HCT116 (cell line): ENCODE results near the gene PIGO. TPM values are rescaled to one million over a fixed set of nuclear protein-coding genes. Genes with fewer than 3 reads are reported as not detected.

Source experiments
- ATAC-seq: fragments of 200-7000 bp; cut with Tn5 transposase; 2 replicates; pipeline ENCODE4 v1.9.1; 2020; ENCODE audit warnings: mild to moderate bottlenecking, moderate library complexity
- BruUV-seq: library from RNA; stranded (reverse); fragments of 400-500 nt; replicated peaks from 2 replicates; lab custom pipeline; 2021; lab: Mats Ljungman, UMichigan
- CTCF ChIA-PET: fragments of 300-600 bp; sonication (Branson Sonifier 250); formaldehyde crosslinking; loops from one replicate; lab custom pipeline; 2021; ENCODE audit warnings: antibody characterized with exemption; lab: Charles Lee
- POLR2A ChIA-PET: fragments of 300-600, 350-600 bp; sonication (Branson Sonifier 250); formaldehyde crosslinking; loops from one replicate; lab custom pipeline; 2021; ENCODE audit warnings: antibody characterized with exemption; lab: Charles Lee
- RAD21 ChIA-PET, 2 experiments: fragments of 300-600 bp; sonication (Branson Sonifier 250); formaldehyde crosslinking; loops; one replicate each; lab custom pipeline; 2023; ENCODE audit warnings: low total read pairs in 2 of 2; ENCODE audit not compliant: uncharacterized antibody in 2 of 2, unreplicated experiment in 2 of 2, low non-redundant PET in 1 of 2; lab: Charles Lee
- DNase-seq: peaks from one replicate; pipeline ENCODE4 v3.0.0-alpha.2; 2010; ENCODE audit warnings: low read depth, low spot score
- H2AFZ ChIP-seq: fragments of 200-600 bp; shearing (Covaris generic), sonication (generic); 2 replicates; pipeline ENCODE4 v1.6.1; 2017; ENCODE audit warnings: low read depth, mixed run types, mixed read lengths, antibody characterized with exemption, low read length; ENCODE audit not compliant: poor library complexity, severe bottlenecking
- H3K27ac ChIP-seq: 2 replicates; pipeline ENCODE4 v1.5.1; 2012; ENCODE audit warnings: low read depth, low read length
- H3K27me3 ChIP-seq: fragments of 200-600 bp; sonication (generic); 2 replicates; pipeline ENCODE4 v1.6.1; 2016; ENCODE audit warnings: mixed run types, low read length, mixed read lengths; ENCODE audit not compliant: insufficient read depth
- H3K36me3 ChIP-seq, 2 experiments: fragments of 200-500 bp in 1 of 2; fragments of 200-600 bp in 1 of 2; sonication (Bioruptor generic) in 1 of 2; sonication (generic) in 1 of 2; 2 replicates each; pipeline versions ENCODE4 v1.5.1 to v1.6.1; 2014 to 2016; ENCODE audit warnings: low read length in 2 of 2, inconsistent platforms in 1 of 2, mixed read lengths in 1 of 2, mixed run types in 1 of 2; ENCODE audit not compliant: insufficient read depth in 2 of 2, control insufficient read depth in 1 of 2
- H3K4me1 ChIP-seq, 2 experiments: fragments of 200-600 bp in 1 of 2; sonication (generic) in 1 of 2; 2 replicates each; pipeline versions ENCODE4 v1.5.1 to v1.6.1; 2012 to 2017; ENCODE audit warnings: low read length in 2 of 2, inconsistent platforms in 1 of 2, mild to moderate bottlenecking in 1 of 2, mixed read lengths in 1 of 2, mixed run types in 1 of 2, moderate library complexity in 1 of 2; ENCODE audit not compliant: insufficient read depth in 2 of 2, control insufficient read depth in 1 of 2
- H3K4me2 ChIP-seq: fragments of 200-600 bp; sonication (generic); 2 replicates; pipeline ENCODE4 v1.6.1; 2017; ENCODE audit warnings: mixed run types, low read length, mixed read lengths
- H3K4me3 ChIP-seq, 2 experiments: fragments of 200-600 bp in 1 of 2; sonication (generic) in 1 of 2; replicated peaks in 1 of 2; 2 replicates each; pipeline ENCODE4 v1.5.1; 2011 to 2016; ENCODE audit warnings: low read length in 2 of 2, control low read depth in 1 of 2, low read depth in 1 of 2, mild to moderate bottlenecking in 1 of 2, mixed read lengths in 1 of 2, mixed run types in 1 of 2
- H3K79me2 ChIP-seq: fragments of 200-600 bp; sonication (generic); 2 replicates; pipeline ENCODE4 v1.6.1; 2017; ENCODE audit warnings: mild to moderate bottlenecking, mixed run types, low read length, moderate library complexity, mixed read lengths; ENCODE audit not compliant: insufficient read depth
- H3K9ac ChIP-seq: fragments of 200-600 bp; sonication (generic); 2 replicates; pipeline ENCODE4 v1.6.1; 2016; ENCODE audit warnings: low read length, mixed read lengths
- H3K9me2 ChIP-seq: fragments of 200-600 bp; sonication (generic), shearing (Covaris generic); 2 replicates; pipeline ENCODE4 v1.6.1; 2017; ENCODE audit warnings: mixed run types, mild to moderate bottlenecking, moderate library complexity; ENCODE audit not compliant: insufficient read depth
- H3K9me3 ChIP-seq, 2 experiments: fragments of 200-500 bp in 1 of 2; fragments of 200-600 bp in 1 of 2; sonication (Bioruptor generic) in 1 of 2; sonication (generic) in 1 of 2; 2 replicates each; pipeline ENCODE4 v1.6.1; 2014 to 2017; ENCODE audit warnings: low read length in 2 of 2, mixed read lengths in 2 of 2, inconsistent platforms in 1 of 2, low read depth in 1 of 2, mild to moderate bottlenecking in 1 of 2, mixed run types in 1 of 2, moderate library complexity in 1 of 2; ENCODE audit not compliant: control insufficient read depth in 1 of 2, insufficient read depth in 1 of 2
- H4K20me1 ChIP-seq: fragments of 200-600 bp; sonication (generic), shearing (Covaris generic); 2 replicates; pipeline ENCODE4 v1.6.1; 2017; ENCODE audit warnings: mixed run types, mild to moderate bottlenecking, moderate library complexity; ENCODE audit not compliant: insufficient read depth
- CBX3 ChIP-seq: IDR thresholded peaks from 2 replicates; pipeline ENCODE4 v1.6.1; 2012; ENCODE audit warnings: low read depth
- EGR1 ChIP-seq: IDR thresholded peaks from 2 replicates; pipeline ENCODE4 v1.6.1; 2012; ENCODE audit warnings: low read depth
- ELF1 ChIP-seq: IDR thresholded peaks from 2 replicates; pipeline ENCODE4 v1.6.1; 2012; ENCODE audit warnings: low read depth, borderline replicate concordance
- EZH2phosphoT487 ChIP-seq: fragments of 200-600 bp; IDR thresholded peaks from 2 replicates; pipeline ENCODE4 v1.6.1; 2018; ENCODE audit warnings: antibody characterized with exemption, borderline replicate concordance
- FOSL1 ChIP-seq: IDR thresholded peaks from 2 replicates; pipeline ENCODE4 v1.6.1; 2012; ENCODE audit warnings: low read depth
- JUND ChIP-seq: IDR thresholded peaks from 2 replicates; pipeline ENCODE4 v1.6.1; 2012
- MAX ChIP-seq: IDR thresholded peaks from 2 replicates; pipeline ENCODE4 v1.6.1; 2012
- POLR2A ChIP-seq: IDR thresholded peaks from 2 replicates; pipeline ENCODE4 v1.7.0; 2011; ENCODE audit warnings: borderline replicate concordance; ENCODE audit not compliant: insufficient read depth, insufficient read length; ENCODE audit errors: extremely low read depth
- POLR2AphosphoS5 ChIP-seq: IDR thresholded peaks from 2 replicates; pipeline ENCODE4 v1.6.1; 2011; ENCODE audit warnings: mild to moderate bottlenecking, low read depth, low read length, moderate library complexity
- SIN3A ChIP-seq: IDR thresholded peaks from 2 replicates; pipeline ENCODE4 v1.6.1; 2012; ENCODE audit warnings: low read depth
- SRF ChIP-seq: IDR thresholded peaks from 2 replicates; pipeline ENCODE4 v1.6.1; 2012; ENCODE audit warnings: low read depth
- TCF7L2 ChIP-seq: IDR thresholded peaks from 2 replicates; pipeline ENCODE4 v1.7.0; 2011; ENCODE audit warnings: borderline replicate concordance, inconsistent platforms; ENCODE audit not compliant: insufficient read depth, insufficient read length; ENCODE audit errors: extremely low read depth
- ZBTB33 ChIP-seq: IDR thresholded peaks from 2 replicates; pipeline ENCODE4 v1.6.1; 2011; ENCODE audit warnings: mild to moderate bottlenecking, low read length, moderate library complexity; ENCODE audit not compliant: insufficient replicate concordance; ENCODE audit errors: extremely low read depth
- ZFX ChIP-seq: fragments of 450-650 bp; IDR thresholded peaks from 2 replicates; pipeline ENCODE4 v1.6.1; 2017
- intact Hi-C: fragments of 100-400 bp; cut with micrococcal nuclease; formaldehyde crosslinking; loops from 2 replicates; pipeline ENCODE4 v1.10.0; 2022
- total RNA-seq: library from RNA; stranded (reverse); gene quantifications from one replicate; pipeline ENCODE4 v1.2.1, GENCODE V29; 2021; ENCODE audit not compliant: unreplicated experiment
- TF ChIP-seq, protein P1 (sequence below): IDR thresholded peaks from 2 replicates; pipeline ENCODE4 v1.6.1; 2012; ENCODE audit warnings: low read depth
- TF ChIP-seq, protein P2 (sequence below): IDR thresholded peaks from 2 replicates; pipeline ENCODE4 v1.6.1; 2012

The PIGO gene
- total RNA-seq, 1 experiment from 2014 or later, result 24.0 TPM

DNA sequence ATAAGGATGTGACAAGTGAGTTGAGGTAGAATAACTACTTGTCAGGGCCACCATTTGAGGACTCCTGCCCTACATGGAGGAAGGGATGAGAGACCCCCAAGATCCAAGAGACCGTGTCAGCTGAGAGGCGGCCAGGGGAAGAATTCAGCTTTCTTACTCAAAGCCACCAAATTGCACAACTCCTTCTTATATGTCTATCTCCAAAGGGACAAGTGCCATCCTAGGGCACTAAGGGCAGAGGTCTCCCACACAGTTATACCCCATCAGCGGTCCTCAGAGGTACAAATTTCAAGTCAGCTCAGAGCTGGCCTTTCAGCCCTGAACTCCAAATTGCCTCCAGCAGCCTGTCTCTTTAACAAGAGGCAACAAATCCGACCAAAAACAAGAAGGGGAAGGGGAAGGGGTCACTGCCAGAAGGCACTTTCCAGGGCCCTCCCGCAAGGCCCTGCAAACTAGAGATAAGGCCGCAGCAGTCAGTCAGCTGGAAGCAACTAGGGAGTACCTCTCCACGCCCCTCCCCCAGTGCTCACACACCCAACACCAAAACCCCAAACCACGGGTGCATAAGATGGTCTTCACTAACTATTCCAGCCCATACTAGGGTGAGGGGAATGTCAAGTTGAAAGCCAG lies 12.7 kb upstream of the PIGO start:
- ATAC-seq (no peak), DNase-seq (no peak)
- Histone ChIP-seq H2AFZ (no peak overlapping the region), H3K27me3 (no peaks in the 10 kb centered on the region), H3K9ac (no peak overlapping the region), H3K4me1 (peaks cover 18 to 40% of the 10 kb centered on the region in 2 experiments), H3K4me2 (no peak overlapping the region), H3K36me3 (no peaks in the 10 kb centered on the region), H3K4me3 (no peak overlapping the region), H3K9me3 (no peaks in the 10 kb centered on the region), H3K79me2 (no peaks in the 10 kb centered on the region), H3K27ac (no peak overlapping the region), H3K9me2 (no peaks in the 10 kb centered on the region), H4K20me1 (no peaks in the 10 kb centered on the region)
- CTCF ChIA-PET, result no interaction called here
- POLR2A ChIA-PET, result no interaction called here
- RAD21 ChIA-PET, result no interaction called here
- no TSS peak for BruUV-seq
- intact Hi-C loops, result no loop called here
- TF ChIP-seq TCF7L2 (no peak), EGR1 (no peak), ZFX (no peak), JUND (no peak), ELF1 (no peak), ZBTB33 (no peak), CBX3 (no peak), POLR2A (no peak), MAX (no peak), POLR2AphosphoS5 (no peak), FOSL1 (no peak), SIN3A (no peak), SRF (no peak), EZH2phosphoT487 (no peak)
- TF ChIP-seq, protein P1, sequence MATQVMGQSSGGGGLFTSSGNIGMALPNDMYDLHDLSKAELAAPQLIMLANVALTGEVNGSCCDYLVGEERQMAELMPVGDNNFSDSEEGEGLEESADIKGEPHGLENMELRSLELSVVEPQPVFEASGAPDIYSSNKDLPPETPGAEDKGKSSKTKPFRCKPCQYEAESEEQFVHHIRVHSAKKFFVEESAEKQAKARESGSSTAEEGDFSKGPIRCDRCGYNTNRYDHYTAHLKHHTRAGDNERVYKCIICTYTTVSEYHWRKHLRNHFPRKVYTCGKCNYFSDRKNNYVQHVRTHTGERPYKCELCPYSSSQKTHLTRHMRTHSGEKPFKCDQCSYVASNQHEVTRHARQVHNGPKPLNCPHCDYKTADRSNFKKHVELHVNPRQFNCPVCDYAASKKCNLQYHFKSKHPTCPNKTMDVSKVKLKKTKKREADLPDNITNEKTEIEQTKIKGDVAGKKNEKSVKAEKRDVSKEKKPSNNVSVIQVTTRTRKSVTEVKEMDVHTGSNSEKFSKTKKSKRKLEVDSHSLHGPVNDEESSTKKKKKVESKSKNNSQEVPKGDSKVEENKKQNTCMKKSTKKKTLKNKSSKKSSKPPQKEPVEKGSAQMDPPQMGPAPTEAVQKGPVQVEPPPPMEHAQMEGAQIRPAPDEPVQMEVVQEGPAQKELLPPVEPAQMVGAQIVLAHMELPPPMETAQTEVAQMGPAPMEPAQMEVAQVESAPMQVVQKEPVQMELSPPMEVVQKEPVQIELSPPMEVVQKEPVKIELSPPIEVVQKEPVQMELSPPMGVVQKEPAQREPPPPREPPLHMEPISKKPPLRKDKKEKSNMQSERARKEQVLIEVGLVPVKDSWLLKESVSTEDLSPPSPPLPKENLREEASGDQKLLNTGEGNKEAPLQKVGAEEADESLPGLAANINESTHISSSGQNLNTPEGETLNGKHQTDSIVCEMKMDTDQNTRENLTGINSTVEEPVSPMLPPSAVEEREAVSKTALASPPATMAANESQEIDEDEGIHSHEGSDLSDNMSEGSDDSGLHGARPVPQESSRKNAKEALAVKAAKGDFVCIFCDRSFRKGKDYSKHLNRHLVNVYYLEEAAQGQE, result no peak
- TF ChIP-seq, protein P2, sequence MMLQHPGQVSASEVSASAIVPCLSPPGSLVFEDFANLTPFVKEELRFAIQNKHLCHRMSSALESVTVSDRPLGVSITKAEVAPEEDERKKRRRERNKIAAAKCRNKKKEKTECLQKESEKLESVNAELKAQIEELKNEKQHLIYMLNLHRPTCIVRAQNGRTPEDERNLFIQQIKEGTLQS, result no peak
